HK-2 (cell line): ENCODE measurements around the gene ANHX.

Experiments used
- DNase-seq: peaks from one replicate; pipeline ENCODE4 v3.0.0-alpha.2; 2018; ENCODE audit not compliant: unreplicated experiment

ANHX gene

DNA sequence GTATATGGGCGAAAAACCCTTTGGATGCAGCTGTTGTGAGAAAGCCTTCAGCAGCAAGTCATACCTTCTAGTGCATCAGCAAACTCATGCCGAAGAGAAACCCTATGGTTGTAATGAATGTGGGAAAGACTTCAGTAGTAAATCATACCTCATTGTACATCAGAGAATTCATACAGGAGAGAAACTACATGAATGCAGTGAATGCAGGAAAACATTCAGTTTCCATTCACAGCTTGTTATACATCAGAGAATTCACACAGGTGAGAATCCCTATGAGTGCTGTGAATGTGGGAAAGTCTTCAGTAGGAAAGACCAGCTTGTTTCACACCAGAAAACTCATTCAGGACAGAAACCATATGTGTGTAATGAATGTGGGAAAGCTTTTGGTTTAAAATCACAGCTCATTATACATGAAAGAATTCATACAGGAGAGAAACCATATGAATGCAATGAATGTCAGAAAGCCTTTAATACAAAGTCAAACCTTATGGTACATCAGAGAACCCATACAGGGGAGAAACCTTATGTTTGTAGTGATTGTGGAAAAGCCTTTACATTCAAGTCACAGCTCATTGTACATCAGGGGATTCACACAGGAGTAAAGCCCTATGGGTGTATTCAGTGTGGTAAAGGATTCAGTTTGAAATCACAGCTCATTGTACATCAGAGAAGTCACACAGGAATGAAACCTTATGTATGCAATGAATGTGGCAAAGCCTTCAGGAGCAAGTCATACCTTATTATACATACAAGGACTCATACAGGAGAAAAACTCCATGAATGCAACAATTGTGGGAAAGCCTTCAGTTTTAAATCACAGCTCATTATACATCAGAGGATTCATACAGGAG lies 33.0 kb downstream of the ANHX start:
- no peak for DNase-seq

DNA sequence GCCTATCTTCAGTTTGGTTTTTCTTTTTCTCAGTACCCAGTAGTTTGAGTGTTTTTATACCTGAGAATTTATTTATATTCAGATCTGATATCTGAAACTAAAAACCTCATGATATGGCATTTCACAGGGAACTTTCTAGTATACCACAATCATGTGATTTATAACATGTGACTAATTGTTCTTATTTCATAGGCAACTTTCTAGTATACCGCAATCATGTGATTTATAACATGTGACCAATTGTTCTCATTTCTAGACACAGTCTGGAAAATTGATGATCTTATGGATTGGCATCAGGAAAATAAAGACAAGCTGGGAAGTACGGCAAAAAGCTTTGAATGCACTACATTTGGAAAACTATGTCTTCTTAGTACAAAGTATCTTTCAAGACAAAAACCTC lies 33.8 kb downstream of the ANHX start:
- no peak for DNase-seq

DNA sequence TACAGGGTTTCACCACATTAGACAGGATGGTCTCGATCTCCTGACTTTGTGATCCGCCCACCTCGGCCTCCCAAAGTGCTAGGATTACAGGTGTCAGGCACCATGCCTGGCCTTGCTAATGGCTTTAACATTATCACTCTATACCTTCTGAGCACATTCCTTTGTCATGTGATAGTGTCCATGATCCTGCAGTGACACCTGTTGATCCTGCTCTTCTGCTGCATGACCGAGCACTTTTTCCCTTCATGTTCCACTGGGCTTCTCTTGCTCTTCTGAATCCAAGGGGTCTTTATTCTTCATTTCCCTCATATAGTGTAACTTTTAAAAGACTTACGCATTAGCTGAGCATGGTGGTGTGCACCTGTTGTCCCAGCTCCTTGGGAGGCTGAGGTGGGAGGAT lies 42.8 kb downstream of the ANHX start:
- no peak for DNase-seq

DNA sequence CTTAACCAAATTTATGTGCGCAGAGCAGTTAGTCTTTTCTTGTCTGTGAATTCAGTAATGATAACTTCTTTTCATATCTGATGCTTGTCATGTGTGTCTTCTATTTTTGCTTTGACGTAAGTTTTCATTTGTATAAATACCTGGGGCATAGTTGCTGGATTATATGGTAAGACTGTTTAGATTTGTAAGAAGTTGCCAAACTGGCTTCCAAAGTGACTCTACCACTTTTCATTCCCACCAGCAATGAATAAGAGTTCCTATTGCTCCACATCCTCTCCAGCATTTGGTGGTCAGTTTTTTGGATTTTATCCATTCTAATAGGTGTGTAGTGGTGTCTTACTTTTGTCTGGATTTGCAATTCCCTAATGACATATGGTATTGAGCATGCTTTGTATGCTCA lies 45.5 kb downstream of the ANHX start:
- no peak for DNase-seq

DNA sequence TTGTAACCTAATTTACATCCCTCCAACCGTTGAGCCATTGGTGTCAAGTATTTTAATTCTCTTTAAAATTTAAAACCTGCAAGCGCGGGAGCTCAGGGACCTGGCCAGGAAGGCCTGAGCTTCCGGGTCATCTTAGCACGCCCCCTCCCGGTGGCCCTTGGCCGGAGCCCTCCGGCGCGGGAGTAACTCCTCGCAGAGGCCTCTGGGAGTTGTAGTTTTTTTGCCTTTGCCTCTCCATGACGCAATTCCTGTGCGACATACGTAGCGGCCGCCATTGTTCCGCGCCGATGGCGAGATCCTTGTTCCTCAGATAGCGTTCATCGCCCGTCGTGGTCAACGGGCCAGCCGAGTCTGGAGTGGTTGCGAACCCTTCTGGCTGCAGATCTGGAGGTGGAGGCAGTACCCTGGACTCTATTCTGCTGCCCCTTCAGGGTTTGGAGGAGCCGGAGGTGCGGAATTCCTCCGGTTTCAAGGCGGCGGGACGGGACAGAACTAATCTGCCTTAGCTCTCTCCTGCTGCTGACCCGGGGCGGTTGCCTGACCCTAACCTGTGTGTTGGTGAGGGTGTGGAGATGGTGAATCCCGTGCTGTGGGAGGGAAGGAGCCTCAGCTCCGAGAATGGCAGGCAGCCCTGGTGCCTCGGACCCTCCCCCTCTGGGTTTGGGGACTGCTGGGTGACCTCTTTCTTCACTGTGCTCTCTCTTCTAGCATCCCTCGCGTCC lies 54.3 kb downstream of the ANHX start, which contains the start of gene ZNF268:
TSS of gene ZNF268 (plus strand) at position 258 of the 722 bp plus-strand sequence. CDS start 503 bp downstream, outside the sequence.
- DNase-seq = peak; percentile 92

DNA sequence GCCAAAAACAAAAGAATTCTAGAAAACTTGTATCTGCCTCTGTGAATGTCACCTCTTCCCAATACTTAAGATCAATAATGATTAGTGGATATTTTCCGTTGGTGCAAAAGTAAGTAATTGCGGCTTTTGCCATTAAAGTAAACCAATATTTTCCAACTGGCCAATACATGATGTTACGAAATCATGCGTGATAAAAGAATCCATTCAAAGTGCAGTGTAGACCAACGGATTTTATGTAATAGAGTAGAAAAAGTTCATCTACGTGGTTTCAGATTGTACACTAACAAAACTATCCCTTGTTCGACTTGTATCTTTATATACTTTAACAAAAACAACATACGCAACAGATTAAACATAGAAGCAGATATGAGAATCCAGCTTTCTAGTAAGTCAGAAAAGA lies 55.0 kb downstream of the ANHX start:
- DNase-seq = no peak

DNA sequence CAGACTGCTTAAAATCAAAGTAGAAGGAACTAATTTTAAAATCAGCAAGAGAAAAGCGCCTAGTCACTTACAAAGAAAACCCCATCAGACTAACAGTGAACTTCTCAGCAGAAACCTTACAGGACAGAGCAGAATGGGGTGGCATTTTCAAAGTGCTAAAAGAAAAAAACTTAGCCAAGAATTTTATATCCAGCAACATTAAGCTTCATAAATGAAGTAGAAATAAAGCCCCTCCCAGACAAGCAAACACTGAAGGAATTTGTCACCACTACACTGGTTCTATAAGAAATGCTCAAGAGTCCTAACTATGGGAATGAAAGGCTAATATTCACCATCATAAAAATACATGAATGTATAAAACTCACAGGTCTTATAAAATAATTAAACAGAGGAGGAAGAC lies 60.8 kb downstream of the ANHX start:
- DNase-seq = no peak

DNA sequence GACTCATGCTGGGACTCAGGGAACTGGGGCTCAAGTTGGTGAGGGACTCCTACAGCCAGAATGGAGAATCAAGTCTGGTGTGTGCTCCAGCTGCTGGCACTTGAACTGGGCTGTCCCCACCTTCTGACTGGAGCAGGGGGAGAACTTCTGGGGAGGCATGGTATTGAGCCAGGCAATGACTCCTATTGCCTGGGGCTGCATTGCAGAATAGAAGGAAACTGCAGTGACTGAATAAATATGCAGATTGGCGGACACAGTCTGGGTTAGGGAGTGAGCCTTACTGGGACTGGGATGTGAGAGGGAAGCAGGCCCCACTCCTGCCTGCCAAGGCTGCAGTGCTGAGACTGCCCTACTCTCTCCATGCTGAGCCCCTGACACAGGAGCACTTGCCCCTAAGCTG lies 63.2 kb downstream of the ANHX start:
- no peak for DNase-seq
